Fibroblast of the aortic adventitia (primary cell): ENCODE data around the gene TXNRD3. TPM values are rescaled to one million over a fixed set of nuclear protein-coding genes. Genes with fewer than 3 reads are reported as not detected.

Experiments
- DNase-seq: peaks from one replicate; pipeline ENCODE4 v3.0.0-alpha.2; 2010; ENCODE audit warnings: low read depth
- H3K4me3 ChIP-seq: 2 replicates; pipeline ENCODE4 v1.5.1; 2011; ENCODE audit warnings: low read depth, mild to moderate bottlenecking, control low read depth, low read length, moderate library complexity
- small RNA-seq: library from RNA; depleted of rRNA; stranded (forward); fragments of <200 nt; gene quantifications from one replicate; pipeline ENCODE3, GENCODE V24; 2012
- total RNA-seq: library from RNA; depleted of rRNA; stranded (reverse); fragments of >200 nt; gene quantifications from 2 replicates; pipeline ENCODE4 v1.2.3, GENCODE V29; 2012; ENCODE audit warnings: low replicate concordance
- TF ChIP-seq, protein P1 (sequence below): IDR thresholded peaks from 2 replicates; pipeline ENCODE4 v1.5.1; 2011; ENCODE audit warnings: mild to moderate bottlenecking, low read length, control low read depth, inconsistent platforms; ENCODE audit not compliant: insufficient read depth

The TXNRD3 gene
- total RNA-seq, 1 donor = 13.2 TPM

DNA sequence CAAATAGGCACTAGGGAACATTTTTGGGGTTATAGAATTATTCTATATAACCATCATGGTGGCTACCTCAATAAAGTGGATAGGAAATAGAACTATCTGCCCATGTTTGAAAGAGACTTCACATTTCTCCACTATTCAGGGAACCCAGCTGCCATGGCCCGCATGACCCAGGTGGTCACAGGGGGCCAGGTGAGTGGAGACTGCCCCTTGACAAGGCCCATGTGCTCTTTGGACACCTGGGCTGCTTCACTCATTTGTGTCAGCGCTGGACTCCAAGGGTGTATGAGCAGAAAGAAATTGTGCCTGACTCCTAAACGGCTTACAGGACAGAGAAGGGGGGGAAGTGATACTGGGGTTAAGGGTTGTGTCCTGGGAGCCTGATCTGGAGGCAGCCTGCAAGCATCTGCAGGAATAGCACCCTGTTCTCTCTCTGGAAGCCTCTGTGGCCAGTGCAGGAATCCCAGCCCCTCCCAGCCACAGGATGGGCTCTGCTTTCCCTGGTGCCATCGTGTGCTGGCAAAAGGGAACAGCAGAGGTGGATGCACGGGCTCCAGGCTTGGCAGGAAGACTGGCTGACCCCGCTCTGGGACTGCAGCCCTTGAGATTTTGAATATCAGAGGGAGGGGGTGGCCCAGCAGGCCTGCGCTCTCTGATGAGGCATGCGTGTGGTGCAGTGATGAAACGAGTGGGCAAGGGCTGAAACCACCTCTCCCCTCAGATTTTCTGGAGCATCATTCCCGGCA, 87.1 kb downstream of the TXNRD3 start:
- no peak for DNase-seq
- no peak overlapping the region for H3K4me3 ChIP-seq
- TF ChIP-seq, protein P1, sequence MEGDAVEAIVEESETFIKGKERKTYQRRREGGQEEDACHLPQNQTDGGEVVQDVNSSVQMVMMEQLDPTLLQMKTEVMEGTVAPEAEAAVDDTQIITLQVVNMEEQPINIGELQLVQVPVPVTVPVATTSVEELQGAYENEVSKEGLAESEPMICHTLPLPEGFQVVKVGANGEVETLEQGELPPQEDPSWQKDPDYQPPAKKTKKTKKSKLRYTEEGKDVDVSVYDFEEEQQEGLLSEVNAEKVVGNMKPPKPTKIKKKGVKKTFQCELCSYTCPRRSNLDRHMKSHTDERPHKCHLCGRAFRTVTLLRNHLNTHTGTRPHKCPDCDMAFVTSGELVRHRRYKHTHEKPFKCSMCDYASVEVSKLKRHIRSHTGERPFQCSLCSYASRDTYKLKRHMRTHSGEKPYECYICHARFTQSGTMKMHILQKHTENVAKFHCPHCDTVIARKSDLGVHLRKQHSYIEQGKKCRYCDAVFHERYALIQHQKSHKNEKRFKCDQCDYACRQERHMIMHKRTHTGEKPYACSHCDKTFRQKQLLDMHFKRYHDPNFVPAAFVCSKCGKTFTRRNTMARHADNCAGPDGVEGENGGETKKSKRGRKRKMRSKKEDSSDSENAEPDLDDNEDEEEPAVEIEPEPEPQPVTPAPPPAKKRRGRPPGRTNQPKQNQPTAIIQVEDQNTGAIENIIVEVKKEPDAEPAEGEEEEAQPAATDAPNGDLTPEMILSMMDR = no peak

DNA sequence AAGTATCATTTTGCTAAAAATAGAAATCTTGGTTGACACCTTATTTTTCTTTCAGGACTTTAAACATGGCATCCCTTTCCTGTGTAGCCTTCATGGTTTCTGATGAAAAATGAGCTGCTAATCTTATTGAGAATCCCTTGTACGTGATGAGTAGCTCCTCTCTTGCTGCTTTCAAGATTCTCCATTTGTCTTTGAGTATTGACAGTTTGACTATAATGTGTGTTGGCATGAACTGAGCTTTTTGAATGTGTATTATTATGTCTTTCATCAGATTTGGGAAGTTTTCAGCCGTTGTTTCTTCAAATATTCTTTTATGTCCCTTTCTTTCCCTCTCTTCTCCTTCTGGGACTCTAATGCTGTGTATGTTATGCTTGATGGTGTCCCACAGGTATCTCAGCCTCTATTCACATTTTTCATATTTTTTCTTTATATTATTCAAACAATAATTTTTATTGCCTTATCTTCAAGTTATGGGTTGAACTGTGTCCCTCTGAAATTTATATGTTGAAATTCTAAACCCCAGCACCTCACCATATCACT, 92.1 kb downstream of the TXNRD3 start:
- TF ChIP-seq, protein P1 = no peak
- no peak overlapping the region for H3K4me3 ChIP-seq
- no peak for DNase-seq

DNA sequence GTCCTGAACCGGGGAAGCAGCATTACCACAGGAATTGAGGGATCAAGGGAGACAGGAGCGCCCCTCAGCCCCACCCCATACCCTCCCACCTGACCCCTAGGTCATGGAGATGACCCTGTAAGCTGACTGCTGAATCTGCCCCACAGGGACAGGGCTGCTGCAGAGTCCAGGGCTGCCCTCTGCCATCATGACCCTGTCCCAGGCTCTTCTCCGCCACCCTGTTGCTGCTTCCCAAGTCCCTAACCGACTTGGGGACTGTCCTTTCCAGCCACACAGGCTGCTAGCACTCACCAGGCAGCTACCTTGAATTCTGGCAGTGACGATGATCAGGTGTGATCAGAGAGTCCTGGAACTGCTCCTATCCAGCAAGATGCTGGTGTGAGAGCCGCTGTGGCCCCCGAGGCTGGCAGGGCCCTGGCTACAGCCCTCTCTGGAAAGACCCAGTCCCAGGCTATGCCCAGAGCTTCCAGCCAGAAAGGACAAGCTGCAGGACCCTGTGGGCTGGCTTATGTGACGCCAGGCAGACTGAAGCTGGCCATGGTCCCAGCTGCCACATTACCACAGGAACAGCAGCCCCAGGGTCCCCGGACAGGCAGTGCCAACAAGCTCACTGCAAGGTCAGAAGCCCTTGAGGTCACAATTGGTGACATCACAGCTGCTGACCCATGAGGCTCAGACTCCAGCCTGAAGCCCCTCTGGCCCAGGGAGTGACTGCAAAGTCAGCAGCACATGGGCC, 96.4 kb downstream of the TXNRD3 start, which contains the start of gene C3orf22:
C3orf22 (minus strand) TSS at position 597 of the 736 bp plus-strand sequence. CDS start 5,542 bp downstream, outside the sequence.
- no peak within 1 kb of the TSS for H3K4me3 ChIP-seq
- TF ChIP-seq, protein P1 = no peak
- DNase-seq = no peak

DNA sequence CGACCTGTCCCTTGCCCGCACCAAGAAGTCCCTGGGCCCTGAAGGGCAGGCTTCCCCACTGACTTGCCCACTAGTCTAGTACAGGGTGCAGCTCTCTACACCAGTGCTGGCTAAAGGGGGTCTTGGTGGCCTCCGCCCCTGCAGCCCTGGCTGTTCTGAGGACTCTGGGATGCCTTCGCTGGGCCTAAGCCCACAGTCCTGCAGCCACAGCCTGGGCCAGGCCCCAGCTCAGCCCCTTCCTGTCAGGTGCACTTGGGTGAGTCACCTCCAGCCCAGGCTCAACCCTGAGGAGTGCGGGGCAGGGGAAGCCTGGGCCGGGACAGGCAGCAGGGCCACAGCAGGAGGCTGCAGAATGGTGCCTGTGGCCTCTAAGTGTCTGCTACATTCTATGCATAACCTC, 97.2 kb downstream of the TXNRD3 start:
- TF ChIP-seq, protein P1 = no peak
- no peak for DNase-seq
- H3K4me3 ChIP-seq = no peak overlapping the region

DNA sequence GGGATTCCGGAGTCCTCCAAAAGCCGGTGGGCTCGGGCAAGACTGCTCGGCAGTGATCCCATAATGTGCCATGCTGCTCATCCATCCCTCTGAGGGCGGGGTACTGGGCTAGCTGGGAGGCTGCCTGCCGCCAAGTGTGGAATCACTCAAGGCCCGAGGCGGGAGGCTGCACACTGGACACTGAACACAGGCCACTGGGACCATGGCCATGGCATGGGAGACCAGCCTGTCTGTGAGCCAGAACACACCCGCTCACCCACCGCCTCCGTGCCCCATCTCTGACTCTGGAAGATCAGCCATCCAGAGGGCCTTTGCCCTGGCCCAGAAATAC, 97.5 kb downstream of the TXNRD3 start:
- TF ChIP-seq, protein P1 = no peak
- H3K4me3 ChIP-seq = no peak overlapping the region
- no peak for DNase-seq

Small RNA genes within 50 kb of the gene (small RNA-seq; reads per million reads assigned to genes)
- gene RNA5SP138 = not detected

Other genes with a start within 250 kb of the TXNRD3 start
- 9.2 and 26.7 TPM in 2 replicates for gene ZXDC, start 179.2 kb downstream of the TXNRD3 start, total RNA-seq
- not detected in 2 replicates for gene UROC1, start 137.4 kb downstream of the TXNRD3 start, total RNA-seq
- 0.09 TPM in 1 of 2 replicates, not detected in the other for gene CHST13, start 131.0 kb downstream of the TXNRD3 start, total RNA-seq
- gene C3orf22, start 96.2 kb downstream of the TXNRD3 start, total RNA-seq = not detected in 2 replicates
- 10.8 and 13.4 TPM in 2 replicates for gene CHCHD6, start 49.1 kb upstream of the TXNRD3 start, total RNA-seq